Sigmoid colon (tissue), 4 donors: ENCODE results near the gene SRSF4.

Experiments
- EP300 ChIP-seq, 4 donors: sonication (generic); formaldehyde crosslinking; IDR thresholded peaks; one replicate each; pipeline ENCODE4 v1.6.1; 2017; ENCODE audit warnings: antibody characterized with exemption in 4 of 4
- POLR2A ChIP-seq, 2 donors: fragments of 450-650 bp; IDR thresholded peaks; one replicate each; pipeline ENCODE4 v1.6.1; 2016; ENCODE audit warnings: antibody characterized with exemption in 2 of 2, mild to moderate bottlenecking in 2 of 2, moderate library complexity in 2 of 2
- TF ChIP-seq, protein P1 (sequence below), 4 experiments: fragments of 450-650 bp in 3 of 4; fragments of 200-600 bp in 1 of 4; IDR thresholded peaks; one replicate each; pipeline ENCODE4 v1.5.1; 2016 to 2019; ENCODE audit warnings: antibody characterized with exemption in 4 of 4, mild to moderate bottlenecking in 3 of 4, moderate library complexity in 2 of 4

DNA sequence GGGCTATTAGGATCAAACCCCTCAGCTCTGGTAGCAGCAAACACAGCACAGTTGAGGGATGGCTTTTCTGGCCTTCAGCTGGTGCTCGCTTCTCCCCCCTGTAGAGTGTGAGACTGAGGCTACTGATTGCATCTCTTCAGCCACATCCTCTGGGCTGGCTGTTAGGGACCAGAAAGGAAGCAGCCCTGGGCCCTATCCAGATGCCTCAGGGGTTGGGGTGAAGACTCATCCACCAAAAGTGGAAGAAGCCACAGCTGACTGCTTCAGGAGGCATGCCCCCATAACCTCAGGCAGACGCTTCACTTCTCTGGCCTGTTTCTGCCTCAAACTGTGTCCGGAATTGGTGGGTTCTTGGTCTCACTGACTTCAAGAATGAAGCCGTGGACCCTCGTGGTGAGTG, 51.8 kb downstream of the SRSF4 start:
- TF ChIP-seq, protein P1, sequence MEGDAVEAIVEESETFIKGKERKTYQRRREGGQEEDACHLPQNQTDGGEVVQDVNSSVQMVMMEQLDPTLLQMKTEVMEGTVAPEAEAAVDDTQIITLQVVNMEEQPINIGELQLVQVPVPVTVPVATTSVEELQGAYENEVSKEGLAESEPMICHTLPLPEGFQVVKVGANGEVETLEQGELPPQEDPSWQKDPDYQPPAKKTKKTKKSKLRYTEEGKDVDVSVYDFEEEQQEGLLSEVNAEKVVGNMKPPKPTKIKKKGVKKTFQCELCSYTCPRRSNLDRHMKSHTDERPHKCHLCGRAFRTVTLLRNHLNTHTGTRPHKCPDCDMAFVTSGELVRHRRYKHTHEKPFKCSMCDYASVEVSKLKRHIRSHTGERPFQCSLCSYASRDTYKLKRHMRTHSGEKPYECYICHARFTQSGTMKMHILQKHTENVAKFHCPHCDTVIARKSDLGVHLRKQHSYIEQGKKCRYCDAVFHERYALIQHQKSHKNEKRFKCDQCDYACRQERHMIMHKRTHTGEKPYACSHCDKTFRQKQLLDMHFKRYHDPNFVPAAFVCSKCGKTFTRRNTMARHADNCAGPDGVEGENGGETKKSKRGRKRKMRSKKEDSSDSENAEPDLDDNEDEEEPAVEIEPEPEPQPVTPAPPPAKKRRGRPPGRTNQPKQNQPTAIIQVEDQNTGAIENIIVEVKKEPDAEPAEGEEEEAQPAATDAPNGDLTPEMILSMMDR (IDR thresholded peaks at IDR 0.05) = no peak
- TF ChIP-seq POLR2A (IDR thresholded peaks at IDR 0.05) (no peak), EP300 (IDR thresholded peaks at IDR 0.05) (no peak)
